GM18951 (cell line): ENCODE measurements around the gene TNPO3.

Experiments used
- POLR2A ChIP-seq: IDR thresholded peaks from 4 replicates; pipeline ENCODE4 v1.6.1; 2011; ENCODE audit warnings: mild to moderate bottlenecking; ENCODE audit not compliant: insufficient read length, insufficient read depth; ENCODE audit errors: extremely low read depth
- in situ Hi-C: fragments of 300-500 bp; cut with MboI; formaldehyde crosslinking; loops from one replicate; pipeline ENCODE4 v1.12.0; 2022; ENCODE audit warnings: low sequenced_read_pairs, mixed read lengths, inconsistent platforms; ENCODE audit not compliant: unreplicated experiment

The TNPO3 gene

DNA sequence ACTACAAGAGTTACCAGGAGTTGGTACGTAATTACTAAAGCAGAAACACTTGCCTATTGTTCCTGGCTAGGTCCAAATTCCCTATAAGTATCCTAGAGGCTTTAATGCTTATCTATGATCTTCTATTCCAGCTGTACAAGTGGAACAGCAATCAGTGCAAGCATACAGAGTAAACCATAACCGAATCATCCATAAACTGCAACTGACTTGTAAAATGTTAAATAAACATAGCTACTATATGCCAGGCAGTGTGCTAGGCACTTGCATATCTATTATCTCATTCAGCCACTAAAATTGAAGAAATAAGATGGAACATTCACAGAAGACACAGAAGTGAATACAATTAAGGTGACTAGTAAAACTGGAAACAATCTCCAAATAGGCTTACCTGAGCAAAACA is 61.5 kb downstream of the TNPO3 start:
- in situ Hi-C loops = no loop called here

DNA sequence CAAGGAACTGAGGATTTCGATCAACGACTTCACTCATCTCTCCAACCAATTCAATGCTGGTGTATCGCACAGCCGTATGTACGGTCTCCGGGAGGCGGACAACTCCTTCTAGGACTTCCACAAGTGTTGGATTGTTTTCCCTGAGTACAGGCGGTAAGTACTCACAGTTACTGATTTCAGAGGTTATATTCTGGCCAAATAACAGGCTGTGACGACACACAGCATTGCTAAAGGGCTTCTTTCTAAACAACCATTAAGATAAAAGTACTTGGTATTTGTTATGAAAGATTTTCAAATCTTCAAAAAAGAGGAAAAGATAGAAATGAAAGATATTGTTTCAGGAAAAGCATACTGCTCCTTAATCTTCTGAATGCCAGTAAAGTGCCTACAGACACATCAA is 65.0 kb downstream of the TNPO3 start:
- in situ Hi-C loops = no loop called here
- TF ChIP-seq POLR2A = no peak

More for the DNA sequence above, 61.5 kb downstream of the TNPO3 start:
- TF ChIP-seq POLR2A = no peak

DNA sequence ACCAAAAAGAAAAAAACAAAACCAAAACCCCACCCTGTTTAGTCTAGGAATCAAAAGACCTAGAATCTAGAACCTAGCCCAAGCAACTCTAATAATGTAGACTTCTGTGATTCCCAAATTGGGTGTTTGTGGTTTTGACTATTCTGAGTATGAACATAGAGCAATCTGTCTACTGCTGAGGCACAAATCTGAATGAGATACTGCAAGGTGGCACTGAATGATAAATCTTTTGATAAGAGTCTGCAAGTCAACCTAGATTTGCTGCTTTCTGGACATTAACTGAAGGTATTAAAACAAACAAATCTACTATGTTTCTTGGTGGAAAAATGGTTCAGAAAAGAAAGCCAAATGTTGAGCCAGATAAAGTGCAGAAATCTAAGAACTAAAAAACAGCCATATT is 66.5 kb downstream of the TNPO3 start:
- in situ Hi-C loops = no loop called here
- no peak for TF ChIP-seq POLR2A

DNA sequence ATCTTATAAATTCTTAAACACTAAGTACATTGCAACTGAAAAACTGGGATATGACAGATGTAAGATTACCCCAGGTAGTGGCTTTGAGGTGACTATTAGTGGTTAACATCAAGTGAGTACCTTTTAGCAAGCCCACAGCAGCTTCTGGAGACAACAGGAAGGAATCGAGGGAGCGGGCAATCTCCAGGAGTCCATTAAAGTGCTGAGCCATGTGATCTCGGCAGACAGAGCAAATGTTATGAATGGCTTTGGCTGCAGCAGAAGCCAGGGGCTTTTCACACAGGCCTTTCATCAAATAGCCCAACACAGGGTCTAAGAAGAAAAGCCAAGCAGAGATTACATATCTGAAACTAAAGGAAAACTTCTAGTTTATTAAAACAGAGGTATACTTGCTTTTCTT is 68.3 kb downstream of the TNPO3 start:
- in situ Hi-C loops = no loop called here
- no peak for TF ChIP-seq POLR2A

DNA sequence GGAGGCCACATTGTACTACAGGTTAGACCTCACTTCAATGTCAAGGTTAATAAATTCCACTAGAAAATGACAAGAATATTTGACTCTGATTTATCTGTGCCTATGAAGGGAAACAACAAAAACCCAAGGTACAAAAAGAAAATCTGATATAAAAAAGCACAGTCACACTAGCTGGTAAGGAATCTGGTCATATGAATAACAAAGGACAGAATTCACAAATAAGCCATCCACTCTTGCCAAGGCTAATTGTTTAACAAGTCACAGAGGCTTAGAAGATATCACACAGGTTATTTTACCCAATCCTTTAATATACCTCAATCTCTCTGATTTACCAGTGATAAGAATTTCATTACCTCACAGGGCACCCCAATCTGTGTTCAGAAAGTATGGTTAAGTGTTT is 69.3 kb downstream of the TNPO3 start:
- in situ Hi-C loops = no loop called here

DNA sequence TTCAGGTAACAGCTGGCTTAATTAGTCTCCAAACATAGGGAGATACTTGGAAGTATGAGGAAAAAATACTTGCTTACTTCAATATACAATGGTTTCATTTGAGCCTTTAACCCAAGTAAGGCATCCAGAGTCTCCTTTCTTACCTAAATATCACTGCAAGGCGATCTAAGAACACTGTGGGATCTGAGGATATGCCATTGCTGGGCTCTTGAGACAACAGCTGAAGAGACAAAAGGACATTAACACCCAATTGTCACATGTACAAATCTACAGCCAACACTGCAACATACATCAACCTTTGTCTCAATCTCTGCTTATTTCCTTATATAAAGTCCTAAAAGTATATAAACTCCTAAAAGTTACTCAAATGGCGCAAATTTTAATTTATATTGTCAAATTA is 72.8 kb downstream of the TNPO3 start:
- in situ Hi-C loops = no loop called here
- TF ChIP-seq POLR2A = no peak

More for the DNA sequence above, 69.3 kb downstream of the TNPO3 start:
- no peak for TF ChIP-seq POLR2A

DNA sequence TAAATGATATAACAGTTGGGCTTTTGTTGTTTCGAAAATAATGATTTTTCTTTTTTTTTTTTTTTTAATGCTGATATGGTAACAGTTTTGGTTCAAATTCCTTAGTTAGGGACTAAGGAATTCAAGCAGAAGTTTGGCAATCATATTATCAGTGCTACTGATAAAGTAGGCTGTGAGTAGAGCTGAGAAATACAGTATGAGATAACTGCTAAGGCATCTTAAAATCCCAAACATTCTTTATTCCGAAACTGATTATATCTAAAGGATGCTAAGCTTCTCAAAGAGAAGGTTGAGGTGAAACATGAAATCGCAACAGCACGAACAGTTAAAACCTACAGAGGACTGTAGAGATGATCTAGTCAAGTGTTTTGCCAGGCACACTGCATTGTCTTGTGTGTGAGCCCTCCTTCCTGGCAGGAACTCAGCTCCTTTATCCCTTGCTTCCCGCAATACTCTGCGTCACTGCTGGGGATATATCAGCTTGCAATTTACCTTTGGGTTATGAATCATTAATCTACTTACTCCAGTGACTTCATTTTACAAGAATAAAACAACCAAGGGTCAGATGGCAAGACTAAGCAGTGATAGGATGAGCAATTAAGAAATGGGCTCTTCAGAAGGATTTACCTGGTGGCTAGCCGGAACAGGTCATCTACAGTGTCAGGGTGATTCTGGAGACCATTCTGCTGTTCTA is 80.5 kb downstream of the TNPO3 start:
- in situ Hi-C loops = no loop called here

DNA sequence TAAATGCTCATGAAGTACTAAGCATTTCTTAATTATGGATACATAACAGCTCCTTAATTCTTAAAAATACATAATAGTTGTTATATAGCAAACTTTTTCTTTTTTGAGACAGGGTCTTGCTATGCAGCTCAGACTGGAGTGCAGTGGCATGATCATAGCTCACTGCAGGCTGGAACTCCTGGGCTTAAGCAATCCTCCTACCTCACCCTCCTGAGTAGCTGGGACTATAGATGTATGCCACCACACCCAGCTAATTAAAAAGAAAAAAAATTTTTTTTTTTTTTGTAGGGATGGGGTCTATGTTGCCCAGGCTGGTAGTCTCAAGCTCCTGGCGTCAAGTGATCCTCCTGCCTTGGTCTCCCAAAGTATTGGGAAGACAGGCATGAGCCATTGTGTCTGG is 86.3 kb downstream of the TNPO3 start:
- in situ Hi-C loops = no loop called here
- TF ChIP-seq POLR2A = no peak

More for the DNA sequence above, 80.5 kb downstream of the TNPO3 start:
- TF ChIP-seq POLR2A = no peak

DNA sequence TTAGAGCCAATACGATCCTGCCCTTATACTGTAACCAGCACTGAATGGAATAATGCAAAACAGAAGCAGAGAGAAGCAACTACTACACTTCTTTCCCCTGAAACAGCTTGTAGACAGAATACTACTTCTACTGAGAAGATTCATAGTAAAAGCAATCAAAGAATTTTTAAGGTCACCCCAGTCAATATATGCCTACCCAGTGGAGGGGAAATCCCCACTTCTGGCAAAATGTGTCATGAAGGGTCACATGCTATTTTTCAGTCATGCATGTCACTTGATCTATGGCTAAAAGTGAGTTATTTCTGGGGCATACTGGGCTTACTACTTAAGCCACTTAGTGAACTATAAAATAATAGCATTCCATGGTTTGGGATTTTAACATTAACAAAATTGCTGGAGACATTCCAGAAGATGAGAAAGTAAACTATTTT is 91.6 kb downstream of the TNPO3 start:
- in situ Hi-C loops = no loop called here
- no peak for TF ChIP-seq POLR2A

DNA sequence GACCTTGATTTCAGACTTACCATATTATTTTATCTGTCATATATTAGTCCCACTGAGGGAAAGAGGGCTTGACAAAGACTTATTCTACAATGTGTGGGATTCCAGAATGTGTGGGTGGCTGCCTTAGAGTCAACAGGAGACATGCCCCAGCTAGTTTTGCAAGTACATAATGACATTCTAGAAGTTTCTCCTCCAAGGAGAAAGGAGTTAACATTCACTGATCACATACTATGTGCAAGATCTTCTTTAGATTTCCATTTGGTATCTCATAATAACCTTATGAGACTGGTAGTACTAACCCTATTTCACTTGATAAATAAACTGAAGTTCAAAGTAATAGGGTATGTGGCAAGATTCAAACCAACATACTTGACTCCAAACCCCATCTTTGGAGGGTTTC is 92.0 kb downstream of the TNPO3 start:
- TF ChIP-seq POLR2A = no peak
- in situ Hi-C loops = no loop called here

DNA sequence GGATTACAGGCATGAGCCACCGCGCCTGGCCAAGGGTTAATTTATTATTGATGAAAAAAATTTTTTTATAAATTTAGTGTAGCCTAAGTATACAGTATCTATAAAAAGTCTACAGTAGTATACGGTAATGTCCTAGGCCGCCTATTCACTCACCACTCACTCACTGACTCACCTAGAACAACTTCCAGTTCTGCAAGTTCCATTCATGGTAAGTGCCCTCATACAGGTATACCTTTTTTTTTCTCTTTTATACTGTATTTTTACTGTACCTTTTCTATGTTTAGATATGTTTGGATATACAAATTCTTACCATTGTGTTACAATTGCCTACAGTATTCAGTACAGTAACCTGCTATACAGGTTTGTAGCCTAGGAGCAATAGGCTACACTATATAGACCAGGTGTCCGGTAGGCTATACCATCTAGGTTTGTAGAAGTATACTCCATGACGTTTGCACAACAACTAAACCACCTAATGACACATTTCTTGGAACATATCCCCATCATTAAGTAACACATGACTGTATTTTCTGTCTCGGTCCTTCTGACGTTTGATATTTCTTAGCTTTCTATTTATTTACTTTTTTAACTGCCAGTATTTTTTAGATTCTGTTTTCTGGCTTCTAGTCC is 93.8 kb downstream of the TNPO3 start:
- in situ Hi-C loops = no loop called here
- no peak for TF ChIP-seq POLR2A

DNA sequence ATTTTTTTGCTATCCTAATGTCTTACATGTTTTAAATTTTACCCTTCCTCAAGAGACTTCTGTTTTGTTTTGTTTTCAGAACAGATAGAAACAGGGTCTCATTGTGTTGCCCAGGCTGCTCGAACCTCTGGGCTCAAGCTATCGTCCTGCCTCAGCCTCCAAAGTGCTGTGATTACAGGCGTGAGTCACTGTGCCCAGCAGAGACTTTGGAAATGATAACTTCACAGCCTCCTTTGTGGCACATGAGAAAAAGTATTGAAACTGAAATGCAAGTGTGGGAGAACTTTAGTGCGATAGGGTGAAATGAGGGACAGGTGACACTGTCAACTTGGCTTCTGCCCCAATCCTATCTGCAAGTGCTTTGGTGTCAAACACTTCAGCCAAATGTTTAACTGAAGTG is 95.6 kb downstream of the TNPO3 start:
- TF ChIP-seq POLR2A = no peak
- in situ Hi-C loops = no loop called here

DNA sequence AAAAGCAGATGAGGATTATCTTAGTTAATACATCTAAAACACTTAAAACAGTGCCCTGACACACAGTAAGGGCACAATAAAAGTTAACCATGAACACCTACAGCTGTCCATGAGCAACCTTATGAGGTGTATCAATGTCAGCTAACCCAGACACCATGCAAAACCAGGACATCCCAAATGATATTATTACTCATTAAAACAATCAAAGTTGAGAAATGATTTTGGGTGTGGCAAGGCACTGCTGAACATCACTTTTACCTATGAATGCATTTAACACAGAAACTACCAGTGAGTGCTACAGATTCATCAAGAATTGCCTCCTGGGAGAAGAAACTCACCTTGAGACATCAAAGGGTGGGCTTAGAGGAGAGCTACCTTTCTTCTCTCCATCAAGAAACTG is 98.9 kb downstream of the TNPO3 start:
- no peak for TF ChIP-seq POLR2A
- in situ Hi-C loops = no loop called here
